Activated naive CD4-positive, alpha-beta T cell treated with anti-CD3 and anti-CD28 coated beads, Interleukin-2, amount 10 ng/mL, durations not matched to agents 7 days and 5 days (primary cell): ENCODE data around the gene MYO3A.
"Not testable (repeated sequence)": the region's sequence is repeated elsewhere in the genome, so short reads cannot be mapped to it uniquely, and the experiment has no call there.

Source experiments
- CTCF ChIA-PET: fragments of 350-600 bp; sonication (Branson Sonifier 250); formaldehyde crosslinking; loops from one replicate; lab custom pipeline; 2021; ENCODE audit warnings: antibody characterized with exemption; lab: Charles Lee
- DNase-seq: peaks from one replicate; pipeline ENCODE4 v3.0.0-alpha.2; 2020
- H3K27ac Mint-ChIP-seq: one replicate; pipeline ENCODE4 v1.8.0; 2021; ENCODE audit warnings: mild to moderate bottlenecking, moderate library complexity, mixed read lengths
- H3K27me3 Mint-ChIP-seq: one replicate; pipeline ENCODE4 v1.8.0; 2021; ENCODE audit warnings: mild to moderate bottlenecking, mixed read lengths
- H3K36me3 Mint-ChIP-seq: one replicate; pipeline ENCODE4 v1.8.0; 2021; ENCODE audit warnings: mixed read lengths
- H3K4me1 Mint-ChIP-seq: one replicate; pipeline ENCODE4 v1.8.0; 2021; ENCODE audit warnings: mixed read lengths
- H3K4me3 Mint-ChIP-seq: one replicate; pipeline ENCODE4 v1.8.0; 2021; ENCODE audit warnings: mild to moderate bottlenecking, moderate library complexity, mixed read lengths
- H3K9me3 Mint-ChIP-seq: one replicate; pipeline ENCODE4 v1.8.0; 2021; ENCODE audit warnings: mixed read lengths

MYO3A gene

DNA sequence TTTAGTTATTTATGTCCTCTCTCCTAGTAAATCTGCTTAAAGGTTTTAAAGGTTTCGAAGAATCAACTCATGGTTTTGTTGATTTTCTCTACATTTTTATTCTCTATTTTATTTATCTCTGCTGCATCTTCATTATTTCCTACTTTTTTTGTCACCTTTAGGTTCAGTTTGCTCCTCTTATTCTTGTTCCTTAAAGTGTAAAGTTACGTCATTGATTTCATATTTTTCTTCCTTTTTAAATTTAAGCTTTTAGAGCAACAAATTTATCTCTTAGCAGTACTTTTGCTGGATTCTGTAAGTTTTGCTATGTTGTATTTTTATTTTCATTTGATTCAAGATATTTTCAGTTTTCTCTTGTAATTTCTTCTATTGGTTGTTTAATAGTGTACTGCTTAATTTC, 10.7 kb downstream of the MYO3A start:
- no peaks in the 10 kb centered on the region for H3K36me3 Mint-ChIP-seq
- CTCF ChIA-PET: no interaction called here
- H3K27ac Mint-ChIP-seq: no peak overlapping the region
- no peaks in the 10 kb centered on the region for H3K27me3 Mint-ChIP-seq
- no peaks in the 10 kb centered on the region for H3K4me1 Mint-ChIP-seq
- no peak for DNase-seq
- H3K4me3 Mint-ChIP-seq: no peak overlapping the region
- H3K9me3 Mint-ChIP-seq: peaks cover 3% of the 10 kb centered on the region

DNA sequence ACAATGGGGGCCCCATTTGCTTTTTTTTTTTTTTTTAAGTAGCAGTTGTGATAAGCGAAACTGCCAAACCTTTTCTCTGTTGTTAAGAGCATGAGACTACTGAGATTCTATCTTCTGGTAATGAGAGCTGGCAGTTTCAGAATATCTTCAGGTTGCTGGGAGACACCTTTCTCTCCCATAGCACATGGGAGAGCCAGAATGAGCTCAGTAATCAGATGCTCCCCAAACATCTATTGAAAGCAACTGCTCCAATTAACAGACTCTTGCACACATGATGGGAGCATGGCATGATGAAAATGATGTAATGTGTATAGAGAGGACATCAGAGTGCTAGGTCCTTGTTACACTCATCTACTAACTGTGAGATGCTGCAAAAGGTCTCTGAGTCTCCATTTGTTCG, 18.8 kb downstream of the MYO3A start:
- CTCF ChIA-PET: no interaction called here
- H3K9me3 Mint-ChIP-seq: no peaks in the 10 kb centered on the region
- H3K36me3 Mint-ChIP-seq: no peaks in the 10 kb centered on the region
- no peaks in the 10 kb centered on the region for H3K27me3 Mint-ChIP-seq
- H3K4me3 Mint-ChIP-seq: no peak overlapping the region
- DNase-seq: no peak
- no peak overlapping the region for H3K27ac Mint-ChIP-seq
- no peaks in the 10 kb centered on the region for H3K4me1 Mint-ChIP-seq

DNA sequence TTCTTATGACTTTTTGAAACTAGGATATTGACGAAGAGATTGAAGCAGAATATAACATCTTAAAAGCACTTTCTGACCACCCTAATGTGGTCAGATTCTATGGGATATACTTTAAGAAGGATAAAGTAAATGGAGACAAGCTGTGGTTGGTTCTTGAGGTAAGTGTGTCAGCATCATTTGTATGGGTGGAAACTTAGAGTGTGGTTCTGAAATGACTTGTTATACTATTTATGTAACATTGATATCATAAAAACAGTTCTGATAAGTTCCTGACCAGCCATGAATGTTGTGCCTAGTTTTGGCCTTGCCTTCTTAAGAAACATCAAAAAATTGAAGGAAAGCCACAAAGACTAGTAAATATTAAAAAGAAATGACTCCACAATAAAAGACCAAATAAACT, 20.8 kb downstream of the MYO3A start:
- H3K36me3 Mint-ChIP-seq: no peaks in the 10 kb centered on the region
- H3K4me3 Mint-ChIP-seq: no peak overlapping the region
- no peak for DNase-seq
- no peak overlapping the region for H3K27ac Mint-ChIP-seq
- no peaks in the 10 kb centered on the region for H3K27me3 Mint-ChIP-seq
- H3K9me3 Mint-ChIP-seq: peaks cover 2% of the 10 kb centered on the region
- CTCF ChIA-PET: no interaction called here
- H3K4me1 Mint-ChIP-seq: no peaks in the 10 kb centered on the region

DNA sequence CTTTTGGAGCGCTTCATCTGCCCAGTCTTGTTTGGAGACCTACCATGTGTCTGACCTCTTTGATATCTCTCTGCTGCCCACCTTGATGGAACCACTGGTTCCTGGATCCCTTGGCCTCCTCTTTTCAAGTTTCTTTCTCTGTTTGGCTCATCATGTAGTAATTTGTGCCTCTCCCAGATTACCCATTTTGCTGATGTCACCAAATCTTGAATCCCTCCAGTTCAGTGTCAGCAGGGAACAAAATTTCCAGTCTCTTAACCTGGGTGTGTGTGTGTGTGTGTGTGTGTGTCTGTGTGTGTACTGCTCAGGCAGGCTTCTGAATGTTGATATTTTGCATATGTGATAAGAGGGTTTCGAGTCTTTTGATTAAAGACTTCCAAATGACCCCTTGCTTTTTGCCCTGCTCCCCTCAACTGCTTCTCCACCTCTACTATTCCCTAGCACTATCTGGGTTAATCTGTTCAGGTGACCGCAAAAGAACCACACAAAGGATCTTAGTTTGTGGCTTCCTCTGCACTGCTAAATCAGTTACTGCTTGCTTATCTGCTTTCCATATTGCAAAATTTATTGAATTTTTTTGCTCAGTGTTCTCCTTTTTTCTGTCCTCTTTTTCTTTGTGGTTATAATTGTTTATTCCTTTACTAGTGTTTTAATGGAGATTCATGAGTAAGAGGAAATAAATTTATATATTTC, 25.7 kb downstream of the MYO3A start:
- CTCF ChIA-PET: no interaction called here
- no peaks in the 10 kb centered on the region for H3K4me1 Mint-ChIP-seq
- H3K27ac Mint-ChIP-seq: no peak overlapping the region
- H3K27me3 Mint-ChIP-seq: no peaks in the 10 kb centered on the region
- H3K36me3 Mint-ChIP-seq: no peaks in the 10 kb centered on the region
- no peak for DNase-seq
- H3K9me3 Mint-ChIP-seq: peaks cover 3% of the 10 kb centered on the region
- H3K4me3 Mint-ChIP-seq: no peak overlapping the region

DNA sequence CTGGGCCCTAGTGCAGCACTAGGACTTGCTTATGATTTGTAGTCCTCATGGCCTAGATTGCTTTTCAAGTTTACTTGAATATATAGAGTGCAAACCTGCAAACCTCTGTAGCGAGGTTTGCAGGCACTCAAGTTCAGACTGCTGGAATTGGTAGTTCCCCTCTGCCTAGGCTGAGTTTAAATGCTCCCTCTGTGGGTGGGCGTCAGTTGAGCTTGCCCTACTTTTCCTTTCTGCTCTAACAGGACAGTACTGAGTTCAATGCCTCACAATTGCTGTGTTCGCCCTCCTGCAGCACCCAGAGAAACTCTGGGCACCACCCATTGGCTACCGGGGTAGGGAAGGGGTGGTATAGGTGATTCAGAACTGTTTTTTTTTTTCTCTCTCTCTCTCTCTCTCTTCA, 31.6 kb downstream of the MYO3A start:
- Mint-ChIP-seq H3K4me1 (no peaks in the 10 kb centered on the region), H3K27ac (no peak overlapping the region), H3K27me3 (no peaks in the 10 kb centered on the region), H3K4me3 (no peak overlapping the region), H3K9me3 (no peaks in the 10 kb centered on the region), H3K36me3 (no peaks in the 10 kb centered on the region)
- CTCF ChIA-PET: no interaction called here
- DNase-seq: no peak

DNA sequence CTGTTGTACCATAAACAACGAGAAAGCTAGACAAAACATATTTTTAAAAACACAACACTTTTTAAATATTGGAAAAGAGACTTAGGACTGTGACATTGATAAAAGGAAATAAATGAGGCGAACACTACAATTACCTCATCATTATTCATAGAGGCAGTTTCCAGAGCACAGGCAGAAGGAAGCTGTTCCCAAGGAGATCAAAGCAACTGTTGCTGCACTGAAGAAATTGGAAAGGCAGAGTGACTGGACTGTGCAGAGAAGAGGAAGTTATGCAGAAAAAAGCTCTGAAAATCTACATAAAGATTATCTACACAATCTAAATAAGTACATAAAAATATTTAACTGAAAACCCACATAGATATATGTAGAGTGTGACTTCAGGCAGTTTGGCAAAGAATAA, 32.8 kb downstream of the MYO3A start:
- H3K4me1 Mint-ChIP-seq: no peaks in the 10 kb centered on the region
- DNase-seq: no peak
- H3K36me3 Mint-ChIP-seq: no peaks in the 10 kb centered on the region
- no peak overlapping the region for H3K4me3 Mint-ChIP-seq
- H3K9me3 Mint-ChIP-seq: no peaks in the 10 kb centered on the region
- H3K27ac Mint-ChIP-seq: no peak overlapping the region
- H3K27me3 Mint-ChIP-seq: no peaks in the 10 kb centered on the region
- CTCF ChIA-PET: no interaction called here

DNA sequence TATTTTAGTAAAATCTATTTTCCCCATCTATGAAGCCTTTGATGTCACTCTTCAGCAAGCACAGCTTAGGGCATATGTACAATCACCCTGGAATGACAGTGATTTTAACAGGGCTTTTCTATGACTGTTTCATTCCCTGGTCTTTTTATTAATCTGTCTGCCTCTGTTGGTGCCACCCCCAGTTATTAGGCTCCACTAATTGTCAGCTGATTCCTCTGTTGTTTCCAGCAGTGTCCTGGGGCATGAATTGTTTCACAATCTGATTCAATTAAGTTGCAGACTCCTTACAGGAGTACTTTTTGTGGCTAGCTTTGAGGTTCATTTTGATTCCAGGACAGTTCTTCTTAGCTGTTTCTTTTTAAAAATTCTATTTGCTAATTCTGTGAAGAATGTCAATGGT, 38.6 kb downstream of the MYO3A start:
- Mint-ChIP-seq H3K9me3 (no peaks in the 10 kb centered on the region), H3K27ac (no peak overlapping the region), H3K36me3 (no peaks in the 10 kb centered on the region), H3K4me1 (no peaks in the 10 kb centered on the region), H3K4me3 (no peak overlapping the region), H3K27me3 (no peaks in the 10 kb centered on the region)
- DNase-seq: no peak
- CTCF ChIA-PET: no interaction called here

DNA sequence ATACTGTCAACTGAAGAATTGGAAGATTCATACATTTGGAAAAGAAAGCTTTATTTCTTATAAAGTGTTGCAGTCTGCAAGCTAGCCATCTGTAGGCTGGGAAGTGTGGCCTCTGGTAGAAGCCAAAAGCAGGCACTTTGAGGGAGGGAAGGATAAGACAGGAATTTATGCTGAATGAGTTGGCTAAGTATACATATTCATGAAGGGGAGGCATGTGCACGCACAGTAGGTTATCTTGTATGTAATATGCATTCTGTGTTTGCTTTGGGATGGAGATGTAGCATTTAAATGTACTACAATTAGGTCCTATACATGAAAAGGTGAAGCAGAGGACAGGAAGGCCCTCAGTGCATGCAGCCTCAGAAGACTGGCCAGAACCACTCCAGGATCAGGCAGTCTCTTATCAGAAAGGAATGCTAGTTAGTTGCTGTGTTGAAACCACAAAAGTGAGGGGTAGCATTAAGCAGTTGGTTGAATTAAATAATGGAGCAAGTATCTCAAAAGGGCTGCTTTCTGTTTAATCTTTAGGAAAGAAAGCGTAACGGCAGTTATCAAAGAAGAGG, 40.9 kb downstream of the MYO3A start:
- H3K27ac Mint-ChIP-seq: no peak overlapping the region
- no peaks in the 10 kb centered on the region for H3K9me3 Mint-ChIP-seq
- H3K27me3 Mint-ChIP-seq: no peaks in the 10 kb centered on the region
- DNase-seq: no peak
- no peak overlapping the region for H3K4me3 Mint-ChIP-seq
- H3K36me3 Mint-ChIP-seq: no peaks in the 10 kb centered on the region
- H3K4me1 Mint-ChIP-seq: no peaks in the 10 kb centered on the region
- CTCF ChIA-PET: no interaction called here

DNA sequence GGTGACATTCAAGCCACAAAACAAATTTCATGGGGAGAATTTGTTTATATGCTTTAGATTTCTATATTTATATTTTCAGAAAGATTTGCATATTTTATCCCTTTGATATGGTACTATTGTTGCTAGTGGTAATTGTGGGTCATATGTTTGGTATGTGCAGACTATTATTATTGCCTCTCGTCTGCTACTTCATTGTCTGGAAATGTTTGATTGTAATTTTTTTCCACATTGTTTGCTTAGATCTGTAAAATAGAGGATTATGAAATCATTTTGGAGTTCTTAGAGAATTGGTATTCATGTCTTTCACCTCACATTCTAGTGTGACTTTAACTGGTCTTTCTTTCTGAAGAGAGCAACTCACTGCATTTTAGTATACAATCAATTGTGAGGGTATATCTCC, 44.7 kb downstream of the MYO3A start:
- no peak for DNase-seq
- H3K4me3 Mint-ChIP-seq: no peak overlapping the region
- no peaks in the 10 kb centered on the region for H3K9me3 Mint-ChIP-seq
- H3K27ac Mint-ChIP-seq: no peak overlapping the region
- CTCF ChIA-PET: no interaction called here
- H3K27me3 Mint-ChIP-seq: no peaks in the 10 kb centered on the region
- no peaks in the 10 kb centered on the region for H3K36me3 Mint-ChIP-seq
- H3K4me1 Mint-ChIP-seq: no peaks in the 10 kb centered on the region

DNA sequence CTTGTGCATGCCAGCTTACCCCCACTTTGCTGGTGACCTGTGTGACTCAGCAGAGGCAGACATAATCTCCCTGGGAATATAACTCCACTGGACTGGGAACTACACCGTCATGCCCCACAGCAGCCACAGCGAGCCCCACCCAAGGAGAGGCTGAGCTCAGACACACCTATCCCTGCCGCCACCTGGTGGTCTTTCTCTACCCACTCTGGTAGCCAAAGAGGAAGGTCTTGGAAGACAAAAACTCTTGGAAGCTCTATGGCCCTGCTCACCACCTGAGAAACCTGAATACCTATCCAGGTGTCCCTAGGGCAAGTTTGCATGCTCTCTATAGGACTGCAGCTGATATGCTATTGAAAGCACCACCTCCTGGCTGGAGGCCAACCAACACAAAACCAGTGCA, 48.1 kb downstream of the MYO3A start:
- Mint-ChIP-seq H3K27me3 (no peaks in the 10 kb centered on the region), H3K4me3 (no peak overlapping the region), H3K36me3 (no peaks in the 10 kb centered on the region), H3K27ac (no peak overlapping the region), H3K9me3 (peaks cover 3% of the 10 kb centered on the region), H3K4me1 (no peaks in the 10 kb centered on the region)
- CTCF ChIA-PET: no interaction called here
- no peak for DNase-seq

DNA sequence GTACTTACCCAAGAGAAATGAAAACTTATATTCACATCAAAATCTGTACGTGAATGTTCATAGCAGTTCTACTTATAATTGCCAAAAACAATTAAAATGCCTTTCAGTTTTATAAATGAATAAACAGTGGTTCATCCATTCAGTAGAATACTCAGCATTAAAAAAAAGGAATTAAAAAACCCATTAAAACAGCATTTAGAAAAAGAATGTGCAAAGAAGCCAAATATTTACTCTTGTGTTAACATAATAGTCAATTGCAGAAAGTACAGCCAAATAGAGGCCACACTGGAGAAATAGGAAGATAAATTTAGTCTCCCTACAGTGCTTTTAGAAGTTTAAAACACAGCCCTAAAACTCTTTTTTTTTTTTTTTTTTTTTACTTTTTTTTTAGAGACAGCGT, 54.6 kb downstream of the MYO3A start:
- DNase-seq: no peak
- CTCF ChIA-PET: interaction anchor here (0.7 kb wide), 1 partner anchor 13 kb away, joined by 3 read pairs; no protein-coding TSS in a partner anchor
- Mint-ChIP-seq H3K27me3 (no peaks in the 10 kb centered on the region), H3K27ac (no peak overlapping the region), H3K36me3 (no peaks in the 10 kb centered on the region), H3K4me1 (no peaks in the 10 kb centered on the region), H3K9me3 (peaks cover 3% of the 10 kb centered on the region), H3K4me3 (no peak overlapping the region)

DNA sequence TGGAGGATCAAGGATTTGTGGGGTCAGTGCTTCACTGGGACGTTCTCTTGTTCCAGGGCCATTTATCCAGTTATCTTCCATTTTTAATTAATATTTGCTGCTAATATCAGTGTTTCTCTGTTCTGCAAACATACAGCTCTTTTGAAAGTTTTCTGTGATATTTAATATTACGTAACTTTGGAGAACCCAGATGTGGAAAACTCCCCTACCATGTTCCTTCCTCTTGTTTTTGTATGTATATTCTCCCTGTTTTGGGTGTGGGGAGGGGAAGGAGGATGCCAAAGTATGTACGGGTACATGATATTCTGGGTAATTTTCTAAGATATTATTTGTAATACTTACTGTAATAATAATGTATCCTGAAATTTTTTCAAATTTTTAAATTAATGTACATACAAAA, 55.9 kb downstream of the MYO3A start:
- DNase-seq: no peak
- Mint-ChIP-seq H3K27ac (no peak overlapping the region), H3K4me3 (no peak overlapping the region), H3K4me1 (no peaks in the 10 kb centered on the region), H3K27me3 (no peaks in the 10 kb centered on the region), H3K9me3 (peaks cover 3% of the 10 kb centered on the region), H3K36me3 (no peaks in the 10 kb centered on the region)
- CTCF ChIA-PET: no interaction called here

DNA sequence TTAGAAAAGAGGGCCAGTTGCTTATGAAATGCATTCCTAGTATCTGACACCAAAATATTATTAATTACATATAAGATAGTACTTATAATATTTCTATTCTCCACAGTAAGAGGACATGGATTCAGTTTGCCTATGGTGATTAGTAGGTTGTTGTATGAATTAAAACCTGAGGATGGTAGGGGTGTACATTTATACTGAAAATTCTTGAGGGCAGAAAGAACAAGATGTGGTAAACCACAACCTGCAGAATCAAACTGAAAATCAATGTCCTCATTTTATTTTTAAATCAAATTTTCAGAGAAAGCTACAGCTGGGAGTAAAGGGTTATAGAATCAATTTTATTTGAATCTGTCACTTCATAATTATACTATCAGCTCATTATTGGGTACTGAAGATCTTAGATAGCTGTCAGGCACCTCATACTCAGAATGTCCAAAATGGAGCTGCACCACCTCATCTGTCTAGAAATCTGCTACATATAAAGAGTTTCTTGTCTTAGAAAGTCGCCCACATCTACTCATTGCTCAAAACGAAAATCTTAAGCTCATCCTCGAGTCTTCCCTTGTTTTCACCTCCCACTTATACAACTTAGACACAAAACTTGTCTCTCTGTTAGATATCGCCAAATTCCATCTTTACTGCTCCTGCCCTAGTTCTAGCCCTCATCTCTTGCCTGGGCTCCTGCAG, 65.4 kb downstream of the MYO3A start:
- DNase-seq: no peak
- CTCF ChIA-PET: interaction anchor here (0.7 kb wide), 1 partner anchor 10 kb away, joined by 3 read pairs; no protein-coding TSS in a partner anchor
- no peaks in the 10 kb centered on the region for H3K9me3 Mint-ChIP-seq
- no peak overlapping the region for H3K27ac Mint-ChIP-seq
- no peak overlapping the region for H3K4me3 Mint-ChIP-seq
- no peaks in the 10 kb centered on the region for H3K4me1 Mint-ChIP-seq
- peaks cover 4% of the 10 kb centered on the region for H3K27me3 Mint-ChIP-seq
- H3K36me3 Mint-ChIP-seq: no peaks in the 10 kb centered on the region

DNA sequence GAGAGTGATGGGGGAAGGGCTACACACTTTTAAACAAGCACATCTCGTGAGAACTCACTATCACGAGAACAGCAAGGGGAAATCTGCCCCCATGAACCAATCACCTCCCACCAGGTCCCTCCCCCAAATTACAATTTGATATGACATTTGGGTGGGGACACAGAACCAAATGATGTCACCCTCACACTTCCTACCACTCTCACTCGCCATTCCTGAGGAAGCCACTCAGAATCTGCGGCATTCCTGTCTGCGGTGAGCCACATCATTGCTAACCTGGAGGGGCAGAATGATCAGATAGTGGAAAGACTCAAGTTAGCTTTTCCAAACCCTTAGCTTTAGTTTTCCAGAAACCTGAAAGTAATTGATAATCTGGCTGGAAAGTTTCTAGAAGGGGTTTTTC, 66.9 kb downstream of the MYO3A start:
- Mint-ChIP-seq H3K27ac (no peak overlapping the region), H3K27me3 (peaks cover 4% of the 10 kb centered on the region), H3K4me3 (no peak overlapping the region), H3K4me1 (no peaks in the 10 kb centered on the region), H3K9me3 (no peaks in the 10 kb centered on the region), H3K36me3 (no peaks in the 10 kb centered on the region)
- DNase-seq: no peak
- CTCF ChIA-PET: no interaction called here

DNA sequence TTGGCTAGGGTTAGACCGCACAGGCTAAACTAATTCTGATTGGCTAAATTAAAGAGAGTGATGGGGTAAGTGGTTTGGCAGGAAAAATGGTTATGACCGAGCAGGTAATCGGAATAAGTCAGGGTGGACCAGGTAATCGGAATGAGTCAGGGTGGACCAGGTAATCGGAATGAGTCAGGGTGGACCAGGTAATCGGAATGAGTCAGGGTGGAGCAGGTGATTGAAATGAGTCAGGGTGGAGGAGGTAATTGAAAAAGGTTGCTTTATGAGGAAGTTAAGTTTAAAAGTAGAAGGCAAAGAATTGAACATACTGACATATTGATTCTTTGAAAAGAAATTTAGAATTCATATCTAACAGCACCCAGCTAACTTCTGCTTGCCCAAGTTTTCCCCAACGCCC, 68.4 kb downstream of the MYO3A start:
- DNase-seq, H3K4me1 Mint-ChIP-seq, H3K27me3 Mint-ChIP-seq, H3K9me3 Mint-ChIP-seq, H3K27ac Mint-ChIP-seq, CTCF ChIA-PET, H3K4me3 Mint-ChIP-seq, H3K36me3 Mint-ChIP-seq: not testable (repeated sequence)
